Measurements from ENCODE around the gene ARHGEF25.

Gene ARHGEF25

DNA sequence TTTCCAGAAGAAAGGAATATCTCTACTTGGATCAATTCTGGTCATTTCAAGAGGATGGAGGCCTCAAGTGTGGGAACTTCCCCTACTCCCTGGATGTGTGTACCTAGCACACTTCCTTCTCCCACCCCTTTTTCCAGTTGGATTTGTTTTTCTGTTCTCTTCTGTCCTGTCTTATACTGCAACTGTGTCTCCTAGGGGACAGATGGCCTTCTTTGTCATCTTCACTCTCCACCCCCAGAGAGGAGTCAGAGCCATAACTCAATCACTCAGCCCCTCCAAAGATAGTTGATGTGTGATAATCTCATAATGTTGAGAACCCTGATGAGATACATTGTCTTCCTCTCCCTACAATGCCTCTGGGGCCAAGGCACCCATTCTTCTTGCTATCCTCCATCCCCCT, 8.7 kb upstream of the ARHGEF25 start:
- H3K4me3 Mint-ChIP-seq, result no peak overlapping the region
- peak overlapping the region; percentile 30 for H3K27ac Mint-ChIP-seq
- H3K9me3 Mint-ChIP-seq, result no peaks in the 10 kb centered on the region

DNA sequence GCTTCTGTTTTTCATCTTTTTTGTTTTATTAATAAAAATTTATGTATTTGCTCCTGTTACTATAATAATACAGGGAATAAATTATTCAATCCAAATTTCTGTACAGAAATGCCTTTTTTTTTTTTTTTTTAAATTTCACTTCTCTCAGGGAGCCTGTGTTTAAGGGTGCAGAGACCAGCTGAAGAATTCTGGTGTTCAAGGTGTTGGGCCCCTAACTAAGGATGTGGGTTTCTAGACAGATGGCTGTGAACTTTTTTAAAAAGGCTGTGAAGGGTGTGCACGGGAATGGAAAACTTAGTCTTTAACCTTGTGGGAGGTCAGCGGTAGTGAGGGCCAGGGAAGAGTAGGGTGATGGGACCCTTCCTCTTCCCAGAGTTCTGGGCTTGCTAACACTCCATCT, 7.9 kb upstream of the ARHGEF25 start:
- Mint-ChIP-seq H3K4me1 (peaks cover 31% of the 10 kb centered on the region), H3K9me3 (no peaks in the 10 kb centered on the region), H3K4me3 (peak overlapping the region; percentile 85), H3K27me3 (no peaks in the 10 kb centered on the region), H3K36me3 (peaks cover 9% of the 10 kb centered on the region), H3K27ac (peak overlapping the region; percentile 88)

More for the DNA sequence above, 8.7 kb upstream of the ARHGEF25 start:
- Mint-ChIP-seq H3K36me3 (peaks cover 12% of the 10 kb centered on the region), H3K4me1 (peaks cover 31% of the 10 kb centered on the region), H3K27me3 (no peaks in the 10 kb centered on the region)

DNA sequence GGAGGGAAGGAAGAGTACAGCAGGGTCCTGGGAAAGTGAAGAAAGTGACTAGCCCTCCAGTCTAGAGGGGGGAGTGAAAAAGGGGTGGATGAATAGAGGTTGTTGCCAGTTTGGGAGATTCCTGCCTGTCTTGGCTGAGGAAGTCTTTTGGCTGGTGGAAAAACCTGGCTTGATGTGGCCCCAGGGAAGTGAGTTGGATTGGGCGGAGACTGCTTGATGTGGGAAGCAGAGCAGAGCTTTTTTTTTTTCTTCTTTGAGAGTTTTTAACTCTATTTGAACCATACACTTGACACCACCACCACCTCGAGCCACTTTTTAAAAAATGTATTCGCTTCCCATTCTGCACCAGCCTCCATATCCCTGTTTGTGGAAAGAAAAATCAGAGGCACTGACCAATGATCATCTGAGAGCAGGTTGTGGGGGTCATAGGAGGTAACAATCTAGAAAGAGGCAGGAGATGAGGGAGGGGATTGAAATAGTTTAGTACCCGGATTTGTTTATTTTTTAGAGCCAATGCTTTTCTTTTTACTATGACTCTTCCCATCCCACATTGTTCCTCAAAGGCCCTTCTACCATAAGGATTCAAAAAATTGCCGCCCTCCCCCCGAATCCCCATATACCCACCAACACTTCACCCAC, 7.3 kb upstream of the ARHGEF25 start:
- no peaks in the 10 kb centered on the region for H3K27me3 Mint-ChIP-seq
- H3K9me3 Mint-ChIP-seq, result no peaks in the 10 kb centered on the region
- peaks cover 31% of the 10 kb centered on the region for H3K4me1 Mint-ChIP-seq
- H3K36me3 Mint-ChIP-seq, result peaks cover 11% of the 10 kb centered on the region
- H3K27ac Mint-ChIP-seq, result peak overlapping the region; percentile 88
- peak overlapping the region; percentile 85 for H3K4me3 Mint-ChIP-seq

DNA sequence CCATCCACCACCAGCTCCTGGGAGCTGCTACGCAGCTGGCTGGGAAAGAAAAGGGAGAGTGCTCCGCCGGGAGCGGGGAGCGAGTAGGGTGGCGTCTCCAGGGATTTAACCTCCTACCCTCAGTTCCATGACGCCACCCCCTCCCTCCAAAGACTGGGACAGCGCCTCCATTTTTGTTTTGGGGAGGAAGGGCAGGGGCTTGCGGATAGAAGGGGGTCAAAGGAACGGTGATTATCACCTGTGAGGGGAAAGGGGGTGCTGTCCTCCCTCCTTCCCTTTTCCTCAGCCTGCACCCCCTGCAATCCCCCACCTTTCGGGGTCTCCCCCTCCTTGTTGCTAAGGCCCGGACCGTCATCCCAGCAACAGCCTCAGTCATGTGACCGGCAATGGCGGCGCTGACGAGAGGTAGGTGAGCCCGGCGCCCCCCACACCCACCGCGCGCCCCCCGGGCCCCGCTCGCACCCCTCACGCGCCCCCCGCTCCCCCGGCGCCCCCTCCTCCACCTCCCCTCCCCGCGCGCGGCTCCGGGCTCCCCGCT, 6.7 kb upstream of the ARHGEF25 start, which contains the start of gene DTX3:
Gene DTX3 (plus strand): TSS at position 371 of the 538 bp plus-strand sequence. CDS start 1,694 bp downstream, outside the sequence.
- H3K27me3 Mint-ChIP-seq, result no peaks in the 10 kb centered on the region
- peak within 1 kb of the TSS; percentile 85 for H3K4me3 Mint-ChIP-seq
- H3K36me3 Mint-ChIP-seq, result peaks cover 11% of the 10 kb centered on the region
- peak within 1 kb of the TSS; percentile 88 for H3K27ac Mint-ChIP-seq
- peaks cover 31% of the 10 kb centered on the region for H3K4me1 Mint-ChIP-seq
- no peaks in the 10 kb centered on the region for H3K9me3 Mint-ChIP-seq

DNA sequence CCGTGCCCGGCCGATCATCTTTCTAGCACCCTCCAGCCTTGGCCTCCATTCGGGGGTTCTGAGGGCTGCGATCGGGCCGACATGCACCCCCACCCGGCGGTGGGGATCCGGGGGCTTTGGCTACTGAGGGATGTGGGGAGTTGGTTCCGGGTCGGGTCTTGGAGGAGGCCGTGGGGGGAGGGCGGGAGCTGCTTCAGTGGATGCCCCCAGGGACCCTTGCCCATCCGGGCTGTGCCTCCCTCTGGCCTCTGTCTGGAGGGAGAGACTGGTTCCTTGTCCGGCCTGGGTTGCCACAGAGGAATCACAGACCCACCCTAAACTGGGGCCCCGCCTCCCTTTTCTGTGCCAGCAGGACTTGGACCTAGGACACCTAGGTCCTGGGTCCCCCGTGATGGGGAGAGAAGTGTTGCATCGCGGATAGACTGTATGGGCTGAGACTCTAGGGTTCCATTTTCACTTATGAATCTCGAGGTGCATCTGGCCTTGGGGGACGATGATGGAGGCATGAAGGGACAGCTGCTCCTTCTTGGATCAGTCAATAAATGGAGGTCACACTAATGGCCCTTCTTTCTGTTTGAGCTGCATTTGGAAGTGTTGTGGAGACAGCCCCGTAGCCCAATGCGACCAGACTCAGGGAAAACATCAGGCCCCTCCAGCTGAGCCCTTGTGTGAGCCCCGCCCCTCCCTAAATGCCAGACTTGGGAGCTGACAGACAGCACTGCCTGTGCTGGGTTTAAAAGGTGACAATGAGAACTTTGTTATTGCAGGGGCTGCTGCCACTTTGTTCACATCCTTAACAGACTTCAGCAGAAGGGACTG, 6.0 kb upstream of the ARHGEF25 start:
- Mint-ChIP-seq H3K4me1 (peaks cover 31% of the 10 kb centered on the region), H3K27me3 (no peaks in the 10 kb centered on the region), H3K4me3 (peak overlapping the region; percentile 85), H3K9me3 (no peaks in the 10 kb centered on the region), H3K27ac (peak overlapping the region; percentile 66), H3K36me3 (peaks cover 10% of the 10 kb centered on the region)

DNA sequence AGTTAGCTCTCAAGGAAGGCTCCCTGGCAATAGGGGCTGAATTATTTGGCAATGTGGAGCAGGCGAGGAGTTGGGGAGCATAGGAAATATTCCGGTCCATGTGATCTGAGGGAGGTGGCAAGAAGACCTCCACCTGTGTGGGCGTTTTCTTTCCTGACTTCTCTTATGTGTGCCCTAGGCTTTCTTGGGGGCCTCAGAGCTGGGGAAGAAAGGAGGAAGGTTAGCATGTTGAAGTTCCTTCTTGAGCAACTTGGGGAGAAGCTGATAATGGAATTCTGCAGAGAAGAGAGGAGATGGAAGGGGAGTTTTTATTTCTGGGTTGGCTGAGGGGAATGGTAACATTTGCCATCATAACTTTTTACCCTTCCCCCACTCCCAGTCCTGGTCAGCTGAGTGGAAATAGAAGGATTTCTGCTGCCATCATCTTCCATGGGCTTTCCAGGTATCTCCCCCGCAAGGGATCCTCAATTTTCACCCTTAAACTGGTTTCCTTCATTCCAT, 5.4 kb upstream of the ARHGEF25 start:
- H3K4me1 Mint-ChIP-seq, result peaks cover 35% of the 10 kb centered on the region
- H3K9me3 Mint-ChIP-seq, result no peaks in the 10 kb centered on the region
- peak overlapping the region; percentile 85 for H3K4me3 Mint-ChIP-seq
- no peak overlapping the region for H3K27ac Mint-ChIP-seq
- peaks cover 10% of the 10 kb centered on the region for H3K36me3 Mint-ChIP-seq
- H3K27me3 Mint-ChIP-seq, result peaks cover 1% of the 10 kb centered on the region

DNA sequence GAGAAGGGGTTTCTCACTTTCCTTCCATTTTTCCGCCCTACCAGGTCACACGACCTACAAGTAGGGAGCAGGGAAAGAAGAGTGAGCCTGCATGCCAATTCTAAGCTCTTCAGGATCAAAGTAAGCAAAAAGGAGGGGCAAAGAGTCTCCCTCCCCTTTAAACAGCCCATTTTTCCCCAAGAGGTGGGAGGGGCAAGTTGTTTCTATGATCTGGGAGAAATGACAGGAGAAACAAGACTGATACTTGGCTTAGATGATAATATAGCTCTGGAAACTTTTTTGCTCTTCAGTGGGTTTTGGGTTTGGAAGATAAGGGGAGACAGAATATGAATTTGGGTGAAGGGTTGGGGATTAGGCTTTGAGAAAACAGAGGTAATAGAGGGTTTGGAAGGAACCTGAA, 4.8 kb upstream of the ARHGEF25 start:
- Mint-ChIP-seq H3K27me3 (peaks cover 1% of the 10 kb centered on the region), H3K9me3 (no peaks in the 10 kb centered on the region), H3K4me3 (no peak overlapping the region), H3K36me3 (peaks cover 10% of the 10 kb centered on the region), H3K27ac (no peak overlapping the region), H3K4me1 (peaks cover 35% of the 10 kb centered on the region)

DNA sequence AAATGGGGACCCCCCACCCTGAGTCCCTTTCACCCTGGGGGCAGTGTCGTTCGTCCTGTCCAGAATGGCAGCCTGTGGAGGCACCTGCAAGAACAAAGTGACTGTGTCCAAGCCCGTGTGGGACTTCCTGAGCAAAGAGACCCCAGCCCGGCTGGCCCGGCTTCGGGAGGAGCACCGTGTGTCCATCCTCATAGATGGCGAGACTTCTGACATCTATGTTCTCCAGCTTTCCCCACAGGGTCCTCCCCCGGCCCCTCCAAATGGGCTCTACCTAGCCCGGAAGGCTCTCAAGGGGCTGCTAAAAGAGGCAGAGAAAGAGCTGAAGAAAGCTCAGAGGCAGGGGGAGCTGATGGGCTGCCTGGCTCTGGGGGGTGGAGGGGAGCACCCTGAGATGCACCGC, 4.4 kb upstream of the ARHGEF25 start:
- no peaks in the 10 kb centered on the region for H3K9me3 Mint-ChIP-seq
- H3K27ac Mint-ChIP-seq, result no peak overlapping the region
- H3K27me3 Mint-ChIP-seq, result peaks cover 1% of the 10 kb centered on the region
- H3K36me3 Mint-ChIP-seq, result peaks cover 6% of the 10 kb centered on the region
- peaks cover 35% of the 10 kb centered on the region for H3K4me1 Mint-ChIP-seq
- H3K4me3 Mint-ChIP-seq, result no peak overlapping the region

DNA sequence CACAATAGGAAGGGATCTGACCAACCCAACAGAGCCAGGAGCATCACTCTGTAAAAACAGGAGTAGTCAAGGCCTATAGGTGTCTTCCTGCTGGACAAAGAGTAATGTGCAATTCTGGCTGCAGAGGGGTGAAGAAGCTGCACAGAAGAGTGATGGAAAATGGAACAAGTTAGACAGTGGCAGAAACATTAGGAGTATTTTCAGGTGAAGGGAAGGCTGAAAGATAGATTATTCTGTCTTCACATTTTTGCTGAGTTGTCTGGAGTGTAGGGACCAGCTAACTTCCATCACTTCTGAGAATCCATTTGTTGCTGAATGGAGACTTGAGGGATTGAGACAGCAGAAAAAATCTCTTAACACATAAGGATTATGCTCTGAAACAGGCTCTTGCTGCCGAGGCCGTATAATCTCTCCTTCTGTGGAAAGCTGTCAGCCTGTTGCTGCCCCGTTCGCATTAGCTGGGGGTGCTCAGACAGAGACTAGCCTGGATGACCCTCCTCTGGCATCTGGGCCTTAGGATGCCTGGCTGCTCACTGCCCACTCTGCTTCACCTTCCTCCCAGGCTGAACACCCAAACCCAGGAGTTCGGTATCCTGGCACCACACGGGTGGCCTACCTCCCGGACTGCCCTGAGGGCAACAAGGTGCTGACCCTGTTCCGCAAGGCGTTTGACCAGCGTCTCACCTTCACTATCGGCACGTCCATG, 3.1 kb upstream of the ARHGEF25 start:
- H3K36me3 Mint-ChIP-seq, result peaks cover 2% of the 10 kb centered on the region
- peak overlapping the region; percentile 31 for H3K27ac Mint-ChIP-seq
- no peak overlapping the region for H3K4me3 Mint-ChIP-seq
- peaks cover 1% of the 10 kb centered on the region for H3K27me3 Mint-ChIP-seq
- H3K4me1 Mint-ChIP-seq, result peaks cover 29% of the 10 kb centered on the region
- H3K9me3 Mint-ChIP-seq, result no peaks in the 10 kb centered on the region

DNA sequence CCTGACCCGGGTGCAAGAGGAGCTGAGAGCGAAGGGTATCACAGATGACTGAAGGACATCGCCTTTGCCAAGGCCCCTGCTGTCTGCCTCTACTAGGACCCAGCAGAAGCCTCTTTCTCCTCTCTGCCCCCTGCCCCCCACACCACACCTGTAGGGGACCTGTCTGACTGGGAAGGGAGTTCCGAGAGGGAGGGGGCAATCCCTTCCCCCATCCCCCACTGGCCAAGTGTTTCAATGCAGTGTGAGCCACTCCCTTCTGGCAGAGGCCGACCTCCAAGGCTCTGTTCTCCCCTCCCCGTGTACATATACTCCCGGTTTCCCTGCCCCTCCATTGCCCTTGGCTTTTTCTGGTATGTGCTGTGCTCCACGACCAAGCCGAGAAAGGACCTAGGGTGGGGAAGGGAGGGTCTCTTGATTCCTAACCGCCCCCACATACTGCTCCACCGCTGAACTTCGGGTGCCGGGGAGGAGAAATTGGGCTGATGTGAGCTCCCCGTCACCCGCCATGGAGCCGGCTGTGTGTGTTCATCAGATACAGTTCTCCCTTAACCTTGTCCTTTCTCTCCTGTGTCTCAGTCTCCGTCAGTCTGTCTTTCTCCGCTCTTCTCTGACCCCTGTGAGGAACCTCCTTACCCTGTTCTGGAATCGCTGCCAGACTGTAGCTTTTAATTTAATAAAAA, 2.0 kb upstream of the ARHGEF25 start:
- H3K36me3 Mint-ChIP-seq, result peaks cover 2% of the 10 kb centered on the region
- H3K9me3 Mint-ChIP-seq, result no peaks in the 10 kb centered on the region
- H3K27me3 Mint-ChIP-seq, result peaks cover 1% of the 10 kb centered on the region
- H3K4me3 Mint-ChIP-seq, result no peak overlapping the region
- H3K27ac Mint-ChIP-seq, result no peak overlapping the region
- H3K4me1 Mint-ChIP-seq, result peaks cover 18% of the 10 kb centered on the region

DNA sequence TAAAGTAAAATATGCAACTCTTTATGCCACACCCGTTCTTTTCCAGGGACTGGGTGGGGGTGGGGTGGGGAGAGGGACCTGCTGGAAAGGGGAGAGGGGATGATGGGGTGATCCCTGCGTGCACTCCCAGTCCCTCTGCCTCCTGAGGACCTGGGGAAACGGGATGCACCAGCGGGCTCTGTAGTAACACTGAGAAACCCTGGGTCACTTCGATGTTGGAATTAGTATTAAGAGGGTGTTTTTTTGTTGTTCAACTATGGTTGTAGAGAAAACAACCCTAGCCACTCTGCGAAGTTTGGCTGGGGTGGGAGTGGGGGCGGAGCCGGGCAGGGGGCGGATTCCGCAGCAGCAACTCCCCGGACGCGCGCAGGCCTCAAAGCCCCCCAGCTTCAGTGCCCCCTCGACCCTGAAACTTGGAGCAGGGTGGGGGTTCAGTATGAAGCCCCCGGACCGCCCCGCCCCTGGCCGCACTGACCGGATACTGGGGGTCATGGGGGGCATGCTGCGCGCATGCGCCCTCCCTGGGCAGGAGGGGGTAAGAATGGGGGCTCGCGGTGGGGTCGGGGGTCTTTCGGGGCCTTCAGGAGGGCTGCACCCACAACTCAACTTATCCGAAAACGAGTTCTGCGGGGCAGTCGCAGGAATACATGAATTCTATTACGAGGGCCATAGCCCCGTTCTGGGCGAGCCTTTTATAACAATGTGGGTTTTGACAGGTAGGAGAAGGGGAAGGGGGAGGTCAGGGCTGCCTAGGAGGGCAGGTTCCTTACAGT, 1.3 kb upstream of the ARHGEF25 start:
- Mint-ChIP-seq H3K27me3 (peaks cover 1% of the 10 kb centered on the region), H3K9me3 (no peaks in the 10 kb centered on the region), H3K4me1 (peaks cover 14% of the 10 kb centered on the region), H3K27ac (no peak overlapping the region), H3K4me3 (peak overlapping the region; percentile 79), H3K36me3 (peaks cover 2% of the 10 kb centered on the region)

DNA sequence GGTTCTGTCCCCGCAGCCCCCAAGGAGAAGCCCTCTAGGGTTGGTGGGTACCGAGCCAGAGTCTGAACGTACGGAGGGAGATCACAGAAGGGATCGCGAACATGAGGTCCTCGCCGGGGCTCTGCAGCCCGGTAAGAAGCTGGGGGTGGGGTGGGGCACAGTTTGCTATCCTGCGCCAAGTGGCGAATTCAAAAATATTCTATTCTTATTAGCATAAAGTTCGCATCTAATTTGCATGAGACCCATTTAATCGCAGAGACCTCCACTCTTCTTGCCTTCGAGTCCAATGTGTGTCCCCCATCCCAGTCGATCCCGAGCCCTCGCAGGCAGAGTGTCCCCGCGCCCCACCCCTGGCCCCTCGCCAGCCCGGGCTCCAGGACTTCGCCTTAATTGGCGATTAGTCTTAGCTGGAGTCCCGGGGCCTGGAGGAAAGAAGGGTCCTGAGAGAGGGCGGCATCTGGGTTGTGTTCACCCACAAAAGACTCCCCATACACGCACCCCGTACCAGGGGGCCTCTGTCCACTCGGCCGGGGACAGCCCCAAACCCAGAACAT, 604 bp upstream of the ARHGEF25 start:
- Mint-ChIP-seq H3K27me3 (peaks cover 1% of the 10 kb centered on the region), H3K4me3 (peak overlapping the region; percentile 79), H3K9me3 (no peaks in the 10 kb centered on the region), H3K36me3 (peaks cover 2% of the 10 kb centered on the region), H3K27ac (no peak overlapping the region), H3K4me1 (peaks cover 8% of the 10 kb centered on the region)

DNA sequence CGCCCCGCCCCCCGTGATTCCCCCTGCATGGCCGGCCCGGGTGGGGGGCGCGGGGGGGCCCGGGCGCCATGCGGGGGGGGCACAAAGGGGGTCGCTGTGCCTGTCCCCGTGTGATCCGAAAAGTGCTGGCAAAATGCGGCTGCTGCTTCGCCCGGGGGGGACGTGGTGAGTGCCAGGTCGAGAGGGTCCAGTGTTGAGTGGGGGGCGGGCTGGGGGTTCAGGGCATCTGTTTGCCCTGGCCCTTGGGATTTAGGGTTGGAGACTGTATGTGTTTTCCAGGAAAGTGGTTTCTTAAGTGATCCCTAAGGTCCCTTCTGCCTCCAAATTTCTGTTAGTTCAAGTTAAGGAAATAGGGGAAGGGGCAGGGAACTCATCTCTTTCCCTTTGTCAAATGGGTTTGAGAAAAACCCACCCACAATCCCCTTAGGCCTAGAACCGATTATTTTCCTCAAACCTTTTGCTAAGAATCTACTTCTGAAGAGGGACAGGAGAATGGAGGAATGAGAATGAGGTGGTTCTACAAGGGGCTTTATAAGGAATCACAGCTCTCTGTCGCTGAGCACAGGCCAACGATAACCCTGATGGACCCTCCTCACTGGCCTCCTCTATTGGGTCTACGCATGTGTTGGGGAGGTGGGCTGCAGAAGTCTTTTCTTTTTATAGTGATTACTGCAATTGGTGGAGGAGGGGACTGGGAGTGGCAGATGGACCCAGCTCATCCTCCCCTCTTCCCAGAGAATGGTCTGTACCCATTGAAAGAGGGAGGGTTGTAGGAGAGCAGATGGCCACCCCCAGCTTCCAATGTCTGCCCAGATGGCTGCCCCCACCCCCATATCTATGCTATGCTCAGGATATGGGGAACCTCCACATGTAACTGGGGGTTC, 834 bp downstream of the ARHGEF25 start:
- Mint-ChIP-seq H3K9me3 (no peaks in the 10 kb centered on the region), H3K4me3 (peak overlapping the region; percentile 64), H3K27ac (no peak overlapping the region), H3K27me3 (peaks cover 4% of the 10 kb centered on the region), H3K4me1 (peaks cover 5% of the 10 kb centered on the region), H3K36me3 (peaks cover 2% of the 10 kb centered on the region)
